OCI-LY3 (cell line): ENCODE results near the gene UBE2E2.

Experiments
- H2AFZ ChIP-seq: fragments of 200-600, 300-600 bp; shearing (Covaris generic); 2 replicates; pipeline ENCODE4 v1.6.0; 2014; ENCODE audit warnings: antibody characterized with exemption, low read depth, low read length
- H3K27ac ChIP-seq: fragments of 200-600, 300-600 bp; sonication (generic); 2 replicates; pipeline ENCODE4 v1.5.1; 2014; ENCODE audit warnings: mild to moderate bottlenecking, low read length, moderate library complexity, mixed read lengths
- H3K27me3 ChIP-seq: fragments of 200-600, 300-600 bp; sonication (generic); 2 replicates; pipeline ENCODE4 v1.6.1; 2014; ENCODE audit warnings: low read depth, low read length, mixed read lengths
- H3K36me3 ChIP-seq: fragments of 200-600, 300-600 bp; sonication (generic); replicated peaks from 2 replicates; pipeline ENCODE3; 2014; ENCODE audit warnings: low read depth, low read length, mixed read lengths
- H3K4me1 ChIP-seq: fragments of 300-600, 200-600 bp; sonication (generic); 2 replicates; pipeline ENCODE4 v1.6.1; 2014; ENCODE audit warnings: low read length, mixed read lengths
- H3K4me2 ChIP-seq: fragments of 200-600, 300-600 bp; sonication (generic); 2 replicates; pipeline ENCODE4 v1.6.1; 2014; ENCODE audit warnings: low read length, mixed read lengths
- H3K4me3 ChIP-seq: fragments of 300-600, 200-600 bp; sonication (generic); 2 replicates; pipeline ENCODE4 v1.5.1; 2014; ENCODE audit warnings: antibody characterized with exemption, mild to moderate bottlenecking, low read length, moderate library complexity
- H3K79me2 ChIP-seq: fragments of 300-600, 200-600 bp; shearing (Covaris generic); 2 replicates; pipeline ENCODE4 v1.6.1; 2014; ENCODE audit warnings: mild to moderate bottlenecking, low read length, mixed read lengths
- H3K9ac ChIP-seq: fragments of 300-600, 200-600 bp; shearing (Covaris generic); 2 replicates; pipeline ENCODE4 v1.6.0; 2014; ENCODE audit warnings: mild to moderate bottlenecking, low read length, moderate library complexity
- H3K9me3 ChIP-seq: fragments of 200-600, 300-600 bp; shearing (Covaris generic); 2 replicates; pipeline ENCODE4 v1.6.1; 2014; ENCODE audit warnings: low read length, mixed read lengths; ENCODE audit not compliant: insufficient read depth
- H4K20me1 ChIP-seq: fragments of 200-600, 300-600 bp; sonication (generic); 2 replicates; pipeline ENCODE4 v1.6.1; 2016; ENCODE audit warnings: low read length, mixed read lengths; ENCODE audit not compliant: insufficient read depth
- EZH2phosphoT487 ChIP-seq: fragments of 200-600 bp; shearing (Covaris generic); IDR thresholded peaks from 2 replicates; pipeline ENCODE4 v1.6.1; 2018; ENCODE audit warnings: antibody characterized with exemption, mixed run types, low read depth
- TF ChIP-seq, protein P1 (sequence below): fragments of 200-600, 300-600 bp; sonication (generic); IDR thresholded peaks from 2 replicates; pipeline ENCODE4 v1.5.1; 2014; ENCODE audit warnings: antibody characterized with exemption, low read length, low read depth

UBE2E2 gene

DNA sequence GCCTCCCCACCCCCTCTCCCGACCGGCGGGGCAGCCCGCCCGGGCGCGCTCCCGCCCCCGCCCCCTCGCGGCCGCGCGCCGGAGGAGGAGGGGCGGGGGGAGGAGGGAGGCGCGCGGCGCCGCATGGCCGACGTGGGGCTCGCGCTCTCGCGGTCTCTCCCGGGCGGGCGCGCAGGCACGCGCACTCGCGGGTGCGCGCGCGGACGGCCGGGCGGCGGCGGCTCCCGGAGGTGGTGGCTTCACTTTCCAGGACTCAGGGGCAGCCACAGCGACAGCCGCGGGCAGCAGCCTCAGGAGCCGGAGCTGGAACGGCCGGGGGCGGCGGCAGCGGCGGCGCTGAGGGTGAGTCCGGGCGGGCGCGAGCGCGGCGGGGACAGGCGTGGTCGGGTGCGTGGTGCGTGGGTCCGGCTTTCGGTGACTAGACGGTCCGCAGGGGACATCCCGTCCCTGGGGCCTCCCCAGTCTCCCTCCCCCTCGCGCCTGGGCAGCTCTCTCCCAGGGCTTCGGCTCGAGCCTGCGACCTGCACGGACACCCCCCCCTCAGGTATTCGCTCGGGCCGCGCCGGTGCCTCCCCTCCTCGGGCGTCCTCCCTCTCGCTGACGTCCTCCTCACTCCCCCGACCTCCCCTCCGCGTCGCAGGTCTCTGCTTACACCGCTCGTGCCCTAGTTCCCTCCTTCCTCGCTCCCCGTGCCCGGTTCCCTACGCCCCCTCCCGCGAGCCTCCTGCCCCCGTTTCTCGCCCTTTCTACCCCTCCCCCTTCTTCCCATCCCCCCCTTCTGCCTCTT lies at the start of gene UBE2E2:
Gene UBE2E2 (plus strand): TSS at position 407 of the 787 bp plus-strand sequence.
- peak within 1 kb of the TSS; percentile 99 for H3K4me2 ChIP-seq
- H3K4me3 ChIP-seq = peak within 1 kb of the TSS; percentile 95
- TF ChIP-seq EZH2phosphoT487 = no peak
- TF ChIP-seq, protein P1, sequence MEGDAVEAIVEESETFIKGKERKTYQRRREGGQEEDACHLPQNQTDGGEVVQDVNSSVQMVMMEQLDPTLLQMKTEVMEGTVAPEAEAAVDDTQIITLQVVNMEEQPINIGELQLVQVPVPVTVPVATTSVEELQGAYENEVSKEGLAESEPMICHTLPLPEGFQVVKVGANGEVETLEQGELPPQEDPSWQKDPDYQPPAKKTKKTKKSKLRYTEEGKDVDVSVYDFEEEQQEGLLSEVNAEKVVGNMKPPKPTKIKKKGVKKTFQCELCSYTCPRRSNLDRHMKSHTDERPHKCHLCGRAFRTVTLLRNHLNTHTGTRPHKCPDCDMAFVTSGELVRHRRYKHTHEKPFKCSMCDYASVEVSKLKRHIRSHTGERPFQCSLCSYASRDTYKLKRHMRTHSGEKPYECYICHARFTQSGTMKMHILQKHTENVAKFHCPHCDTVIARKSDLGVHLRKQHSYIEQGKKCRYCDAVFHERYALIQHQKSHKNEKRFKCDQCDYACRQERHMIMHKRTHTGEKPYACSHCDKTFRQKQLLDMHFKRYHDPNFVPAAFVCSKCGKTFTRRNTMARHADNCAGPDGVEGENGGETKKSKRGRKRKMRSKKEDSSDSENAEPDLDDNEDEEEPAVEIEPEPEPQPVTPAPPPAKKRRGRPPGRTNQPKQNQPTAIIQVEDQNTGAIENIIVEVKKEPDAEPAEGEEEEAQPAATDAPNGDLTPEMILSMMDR = no peak
- peak within 1 kb of the TSS; percentile 97 for H2AFZ ChIP-seq
- H3K4me1 ChIP-seq = peaks cover 21% of the 10 kb centered on the region
- peak within 1 kb of the TSS; percentile 47 for H3K27ac ChIP-seq
- no peaks in the 10 kb centered on the region for H3K36me3 ChIP-seq
- peaks cover 46% of the 10 kb centered on the region for H3K79me2 ChIP-seq
- H4K20me1 ChIP-seq = peaks cover 33% of the 10 kb centered on the region
- no peaks in the 10 kb centered on the region for H3K9me3 ChIP-seq
- H3K9ac ChIP-seq = peak within 1 kb of the TSS; percentile 83
- peaks cover 44% of the 10 kb centered on the region for H3K27me3 ChIP-seq

DNA sequence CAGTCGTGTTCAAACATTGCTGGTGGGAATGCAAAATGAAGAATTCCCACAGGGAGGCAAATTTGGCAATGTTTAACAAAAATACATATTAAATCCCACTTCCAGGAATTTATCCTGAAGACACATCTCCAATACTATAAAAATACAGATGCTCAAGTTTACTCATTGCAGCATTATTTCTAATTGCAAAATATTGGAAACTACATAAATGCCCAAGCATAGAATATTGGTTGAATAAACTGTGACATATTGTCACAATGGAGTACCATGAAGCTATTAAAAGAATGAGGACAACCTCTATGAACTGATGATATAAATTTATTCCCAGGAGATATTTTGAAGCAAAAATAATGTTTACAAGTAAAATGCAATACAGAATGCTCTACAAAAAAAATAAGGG lies 49.7 kb upstream of the UBE2E2 start:
- Histone ChIP-seq H3K4me3 (no peak overlapping the region), H3K9ac (no peak overlapping the region), H3K27me3 (peaks cover 21% of the 10 kb centered on the region), H3K27ac (no peak overlapping the region), H3K79me2 (no peaks in the 10 kb centered on the region), H4K20me1 (no peaks in the 10 kb centered on the region), H2AFZ (no peak overlapping the region), H3K9me3 (no peaks in the 10 kb centered on the region), H3K4me1 (no peaks in the 10 kb centered on the region), H3K4me2 (no peak overlapping the region), H3K36me3 (no peaks in the 10 kb centered on the region)
- no peak for TF ChIP-seq EZH2phosphoT487
- TF ChIP-seq, protein P1 = no peak

DNA sequence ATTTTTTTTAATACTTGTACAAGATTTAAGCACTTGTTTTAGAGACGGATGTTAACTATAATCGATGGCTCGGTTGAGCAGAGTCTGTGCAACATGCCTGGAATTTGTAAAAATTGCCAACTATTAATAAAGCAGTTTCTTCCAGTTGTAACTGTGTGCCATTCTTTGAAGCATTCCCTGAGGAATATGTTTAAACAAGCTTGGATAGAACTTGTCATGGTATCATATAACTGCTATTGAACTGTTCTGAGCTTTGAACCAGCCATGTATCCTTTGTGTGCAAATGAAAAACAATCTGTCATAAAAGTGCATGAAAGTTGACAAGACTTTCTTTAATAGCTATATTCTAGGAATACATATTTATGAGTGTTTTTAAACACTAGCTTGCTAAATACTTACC lies 45.8 kb upstream of the UBE2E2 start:
- Histone ChIP-seq H3K9ac (no peak overlapping the region), H3K4me3 (no peak overlapping the region), H4K20me1 (no peaks in the 10 kb centered on the region), H3K36me3 (no peaks in the 10 kb centered on the region), H3K4me2 (no peak overlapping the region), H3K27me3 (peaks cover 8% of the 10 kb centered on the region), H3K79me2 (no peaks in the 10 kb centered on the region), H3K9me3 (no peaks in the 10 kb centered on the region), H3K4me1 (peaks cover 18% of the 10 kb centered on the region), H3K27ac (no peak overlapping the region), H2AFZ (no peak overlapping the region)
- TF ChIP-seq, protein P1 = no peak
- TF ChIP-seq EZH2phosphoT487 = no peak

DNA sequence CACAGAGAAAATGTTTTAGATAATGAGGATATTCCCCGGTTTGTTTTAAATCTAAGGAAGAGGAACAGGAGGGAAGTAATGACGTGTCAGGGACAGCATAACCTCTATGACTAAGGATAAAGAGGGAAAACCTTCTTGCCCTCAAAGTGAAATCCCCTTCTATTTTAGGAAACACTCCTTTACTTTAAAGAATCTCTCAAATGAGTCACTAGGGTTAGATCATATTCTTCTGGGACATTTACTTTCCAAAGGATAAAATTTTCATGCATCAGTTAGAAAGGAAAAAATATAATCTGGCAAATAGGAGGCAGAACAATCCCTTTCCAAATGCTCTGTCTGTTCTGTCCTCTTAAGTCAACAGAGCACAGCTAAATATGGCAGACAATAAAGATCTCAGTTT lies 43.2 kb upstream of the UBE2E2 start:
- Histone ChIP-seq H3K79me2 (no peaks in the 10 kb centered on the region), H3K4me2 (no peak overlapping the region), H2AFZ (no peak overlapping the region)

More for the DNA sequence above, 43.2 kb upstream of the UBE2E2 start:
- Histone ChIP-seq H3K9me3 (no peaks in the 10 kb centered on the region), H3K27ac (no peak overlapping the region), H3K9ac (no peak overlapping the region), H3K4me3 (no peak overlapping the region), H3K36me3 (no peaks in the 10 kb centered on the region), H3K27me3 (peaks cover 8% of the 10 kb centered on the region), H3K4me1 (peaks cover 30% of the 10 kb centered on the region), H4K20me1 (no peaks in the 10 kb centered on the region)
- TF ChIP-seq, protein P1 = no peak
- no peak for TF ChIP-seq EZH2phosphoT487
